Neural progenitor cell (in vitro differentiated cells): ENCODE data around the gene KIF2A. TPM values are rescaled to one million over a fixed set of nuclear protein-coding genes. Genes with fewer than 3 reads are reported as not detected.

Experiments
- DNase-seq: peaks from one replicate; pipeline ENCODE4 v3.0.0-alpha.2; 2016; ENCODE audit warnings: low spot score
- H2AFZ ChIP-seq: fragments of 200-600 bp; sonication (generic); replicated peaks from 2 replicates; pipeline ENCODE4 v1.6.1; 2016; ENCODE audit warnings: antibody characterized with exemption
- H3F3A ChIP-seq: fragments of 200-600 bp; sonication (generic); 2 replicates; pipeline ENCODE4 v1.6.1; 2016; ENCODE audit warnings: antibody characterized with exemption, low read depth
- H3K27ac ChIP-seq: fragments of 200-600 bp; sonication (generic); 2 replicates; pipeline ENCODE4 v1.5.1; 2016; ENCODE audit warnings: mild to moderate bottlenecking
- H3K27me3 ChIP-seq: fragments of 200-600 bp; sonication (generic); 2 replicates; pipeline ENCODE4 v1.6.1; 2016; ENCODE audit warnings: mild to moderate bottlenecking, moderate library complexity
- H3K36me3 ChIP-seq: fragments of 200-600 bp; sonication (generic); 2 replicates; pipeline ENCODE4 v1.5.1; 2016
- H3K4me1 ChIP-seq: fragments of 200-600 bp; sonication (generic); 2 replicates; pipeline ENCODE4 v1.6.1; 2016; ENCODE audit warnings: mixed run types
- H3K4me2 ChIP-seq: fragments of 200-600 bp; sonication (generic); 2 replicates; pipeline ENCODE4 v1.6.1; 2016
- H3K4me3 ChIP-seq: fragments of 200-600 bp; sonication (generic); 2 replicates; pipeline ENCODE4 v1.5.1; 2016
- H3K79me2 ChIP-seq: fragments of 200-600 bp; sonication (generic); 2 replicates; pipeline ENCODE4 v1.6.1; 2016; ENCODE audit warnings: low read depth
- H3K9ac ChIP-seq: fragments of 200-600 bp; sonication (generic); 2 replicates; pipeline ENCODE4 v1.6.1; 2016
- H3K9me3 ChIP-seq: fragments of 200-600 bp; sonication (generic); 2 replicates; pipeline ENCODE4 v1.5.1; 2016; ENCODE audit warnings: low read depth
- H4K20me1 ChIP-seq: fragments of 200-600 bp; sonication (generic); 2 replicates; pipeline ENCODE4 v1.6.1; 2016; ENCODE audit warnings: low read depth
- H3K27ac Mint-ChIP-seq: 3 replicates; pipeline ENCODE4 v1.8.0; 2021; ENCODE audit warnings: mixed read lengths
- H3K27me3 Mint-ChIP-seq: 2 replicates; pipeline ENCODE4 v1.8.0; 2022; ENCODE audit warnings: low read depth, mild to moderate bottlenecking, inconsistent platforms, moderate library complexity, mixed read lengths; ENCODE audit not compliant: insufficient read depth
- H3K36me3 Mint-ChIP-seq: 3 replicates; pipeline ENCODE4 v1.8.0; 2021; ENCODE audit warnings: mixed read lengths
- H3K4me1 Mint-ChIP-seq: 3 replicates; pipeline ENCODE4 v1.8.0; 2021; ENCODE audit warnings: mixed read lengths
- H3K4me3 Mint-ChIP-seq: 3 replicates; pipeline ENCODE4 v1.8.0; 2021; ENCODE audit warnings: mild to moderate bottlenecking, moderate library complexity, mixed read lengths
- H3K9me3 Mint-ChIP-seq: 3 replicates; pipeline ENCODE4 v1.8.0; 2020; ENCODE audit warnings: mixed read lengths
- CTCF ChIP-seq: fragments of 200-600 bp; sonication (generic); IDR thresholded peaks from 2 replicates; pipeline ENCODE4 v1.5.1; 2017; ENCODE audit warnings: antibody characterized with exemption, mild to moderate bottlenecking
- EZH2 ChIP-seq: fragments of 200-600 bp; sonication (generic); IDR thresholded peaks from 2 replicates; pipeline ENCODE4 v1.6.1; 2017; ENCODE audit warnings: antibody characterized with exemption, mild to moderate bottlenecking, moderate library complexity
- EZH2phosphoT487 ChIP-seq: fragments of 200-600 bp; sonication (generic); IDR thresholded peaks from 2 replicates; pipeline ENCODE4 v1.6.1; 2017; ENCODE audit warnings: antibody characterized with exemption
- total RNA-seq: library from RNA; depleted of rRNA; stranded (reverse); fragments of >200 nt; gene quantifications from 2 replicates; pipeline ENCODE4 v1.2.3, GENCODE V29; 2015; ENCODE audit warnings: low replicate concordance

The KIF2A gene
- total RNA-seq, 1 donor from 2014 or later, result 114 TPM

DNA sequence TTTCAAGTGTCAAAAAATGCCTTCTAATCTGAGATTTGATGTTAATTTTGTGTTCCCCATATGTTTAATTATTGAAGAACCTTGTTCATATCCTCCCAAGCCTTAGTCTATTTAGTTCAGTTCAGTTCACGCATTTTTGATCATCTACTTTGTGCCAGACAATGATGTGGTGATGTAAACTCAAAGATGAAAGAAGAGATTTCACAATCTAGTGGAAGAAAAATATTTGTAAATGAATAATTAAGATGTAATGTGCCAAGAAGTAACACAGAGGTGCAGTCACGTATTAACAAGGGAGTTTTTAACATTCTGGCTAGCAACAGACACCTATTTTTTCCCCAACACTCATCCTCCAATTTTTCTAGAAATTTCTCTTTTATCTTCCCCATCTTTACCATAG is 22.1 kb upstream of the KIF2A start:
- Histone ChIP-seq H3K27ac (no peak overlapping the region), H3K4me1 (no peaks in the 10 kb centered on the region), H3F3A (no peaks in the 10 kb centered on the region), H3K36me3 (no peaks in the 10 kb centered on the region), H3K4me3 (no peak overlapping the region), H3K4me2 (no peak overlapping the region), H3K27me3 (no peaks in the 10 kb centered on the region), H3K9me3 (no peaks in the 10 kb centered on the region), H3K9ac (no peak overlapping the region), H4K20me1 (no peaks in the 10 kb centered on the region), H2AFZ (no peak overlapping the region), H3K79me2 (no peaks in the 10 kb centered on the region)
- Mint-ChIP-seq H3K4me1 (no peaks in the 10 kb centered on the region), H3K27me3 (peaks cover 1% of the 10 kb centered on the region), H3K36me3 (no peaks in the 10 kb centered on the region), H3K27ac (no peak overlapping the region), H3K4me3 (no peak overlapping the region), H3K9me3 (no peaks in the 10 kb centered on the region)
- TF ChIP-seq EZH2phosphoT487 (no peak), CTCF (no peak), EZH2 (no peak)
- DNase-seq, result no peak

DNA sequence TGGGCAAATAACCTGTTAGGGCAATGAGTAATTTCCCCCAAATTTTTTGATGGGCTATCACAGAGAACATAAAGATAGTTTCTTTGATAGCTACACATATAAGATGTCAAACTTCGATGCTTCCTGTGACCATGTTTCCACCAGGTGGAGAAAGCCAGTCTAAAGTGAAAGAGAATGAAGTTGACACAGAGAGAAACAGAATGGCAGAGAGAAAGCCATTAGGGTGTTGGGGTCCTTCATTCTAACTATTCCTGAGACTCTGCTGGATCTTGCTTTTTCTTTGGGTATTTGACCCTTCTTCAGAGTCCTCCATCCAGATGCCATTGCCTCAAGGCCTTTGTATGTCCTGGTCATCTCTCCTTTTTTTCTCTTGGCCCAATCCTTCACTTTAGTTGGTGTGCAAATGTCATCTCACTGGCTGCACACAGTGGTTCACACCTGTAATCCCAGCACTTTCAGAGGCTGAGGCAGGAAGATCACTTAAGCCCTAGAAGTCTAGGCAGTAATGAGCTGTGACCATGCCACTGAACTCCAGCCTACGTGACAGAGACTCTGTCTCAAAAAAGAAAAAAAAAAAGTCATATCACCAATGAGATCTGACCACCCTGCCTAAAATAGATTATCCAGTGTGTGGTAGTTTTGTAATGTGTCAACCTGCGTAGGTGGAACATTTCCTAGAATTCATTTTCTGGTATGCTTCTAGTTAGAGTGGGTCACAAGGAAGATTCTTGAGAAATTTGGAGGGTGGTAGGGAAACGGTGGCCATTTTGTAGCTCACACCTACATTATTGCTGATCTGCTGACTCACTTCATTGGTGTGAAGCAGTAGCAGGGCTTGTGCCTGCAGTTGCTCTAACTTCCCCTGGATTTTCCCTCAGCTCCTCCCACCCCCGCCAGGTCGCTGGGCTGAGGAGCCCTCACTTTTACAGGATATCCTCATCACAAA is 20.8 kb upstream of the KIF2A start:
- no peaks in the 10 kb centered on the region for H3K9me3 Mint-ChIP-seq
- no peaks in the 10 kb centered on the region for H3K4me1 ChIP-seq
- no peak overlapping the region for H2AFZ ChIP-seq

DNA sequence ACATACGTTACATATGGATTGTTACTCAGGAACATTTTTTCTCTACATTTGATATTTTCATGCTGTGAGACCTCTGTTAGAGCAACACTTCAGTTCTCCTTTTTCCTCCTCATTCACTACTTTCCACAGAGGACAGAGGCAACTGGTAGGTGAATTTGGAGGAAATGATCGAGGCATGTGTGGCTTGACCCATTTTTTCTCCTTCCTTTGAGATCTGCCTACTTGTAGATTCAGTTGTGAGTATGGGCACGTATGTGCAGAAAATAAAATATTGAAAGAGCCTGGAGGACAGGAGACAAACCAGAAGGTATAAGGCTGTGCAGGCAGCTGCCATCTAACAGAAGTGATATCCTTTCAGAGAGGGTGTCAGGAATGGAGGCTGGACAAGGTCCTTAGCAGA is 19.2 kb upstream of the KIF2A start:
- DNase-seq, result no peak
- Histone ChIP-seq H4K20me1 (no peaks in the 10 kb centered on the region), H3F3A (no peaks in the 10 kb centered on the region), H3K27ac (no peak overlapping the region), H2AFZ (no peak overlapping the region), H3K9ac (no peak overlapping the region), H3K27me3 (no peaks in the 10 kb centered on the region), H3K4me3 (no peak overlapping the region), H3K79me2 (no peaks in the 10 kb centered on the region), H3K4me1 (no peaks in the 10 kb centered on the region), H3K9me3 (no peaks in the 10 kb centered on the region), H3K36me3 (no peaks in the 10 kb centered on the region), H3K4me2 (no peak overlapping the region)
- H3K4me1 Mint-ChIP-seq, result no peaks in the 10 kb centered on the region
- H3K36me3 Mint-ChIP-seq, result no peaks in the 10 kb centered on the region
- no peak overlapping the region for H3K27ac Mint-ChIP-seq
- no peak overlapping the region for H3K4me3 Mint-ChIP-seq
- TF ChIP-seq EZH2 (no peak), CTCF (no peak), EZH2phosphoT487 (no peak)
- peaks cover 4% of the 10 kb centered on the region for H3K9me3 Mint-ChIP-seq
- no peaks in the 10 kb centered on the region for H3K27me3 Mint-ChIP-seq

More for the DNA sequence above, 20.8 kb upstream of the KIF2A start:
- H3K27ac Mint-ChIP-seq, result no peak overlapping the region
- H3K4me1 Mint-ChIP-seq, result no peaks in the 10 kb centered on the region
- Histone ChIP-seq H3K4me2 (no peak overlapping the region), H4K20me1 (no peaks in the 10 kb centered on the region), H3K36me3 (no peaks in the 10 kb centered on the region), H3K4me3 (no peak overlapping the region), H3K27me3 (no peaks in the 10 kb centered on the region), H3K79me2 (no peaks in the 10 kb centered on the region), H3F3A (no peaks in the 10 kb centered on the region), H3K9me3 (no peaks in the 10 kb centered on the region), H3K9ac (no peak overlapping the region), H3K27ac (no peak overlapping the region)
- H3K36me3 Mint-ChIP-seq, result no peaks in the 10 kb centered on the region
- TF ChIP-seq EZH2 (no peak), EZH2phosphoT487 (no peak), CTCF (no peak)
- H3K4me3 Mint-ChIP-seq, result no peak overlapping the region
- no peak for DNase-seq
- H3K27me3 Mint-ChIP-seq, result no peaks in the 10 kb centered on the region
